Neuronal stem cell (in vitro differentiated cells): ENCODE results near the gene ZNF44.

Source experiments
- DNase-seq: peaks from one replicate; pipeline ENCODE4 v3.0.0-alpha.2; 2013; ENCODE audit warnings: low spot score
- H2AFZ ChIP-seq: one replicate; pipeline ENCODE4 v1.6.1; 2013; ENCODE audit warnings: mild to moderate bottlenecking, low read length, inconsistent platforms
- H2AK5ac ChIP-seq: 2 replicates; pipeline ENCODE4 v1.6.1; 2013; ENCODE audit warnings: low read depth, mild to moderate bottlenecking, inconsistent platforms, low read length, moderate library complexity, mixed read lengths
- H2BK120ac ChIP-seq: 2 replicates; pipeline ENCODE4 v1.6.1; 2013; ENCODE audit warnings: low read depth, mild to moderate bottlenecking, inconsistent platforms, low read length, moderate library complexity, mixed read lengths
- H2BK12ac ChIP-seq: one replicate; pipeline ENCODE4 v1.6.1; 2013; ENCODE audit warnings: low read length, inconsistent platforms
- H2BK15ac ChIP-seq: 2 replicates; pipeline ENCODE4 v1.6.1; 2013; ENCODE audit warnings: mild to moderate bottlenecking, low read length, inconsistent platforms, mixed read lengths
- H2BK5ac ChIP-seq: one replicate; pipeline ENCODE4 v1.6.1; 2013; ENCODE audit warnings: inconsistent platforms, mild to moderate bottlenecking, low read length, moderate library complexity
- H3K14ac ChIP-seq: one replicate; pipeline ENCODE4 v1.6.1; 2013; ENCODE audit warnings: low read length, inconsistent platforms
- H3K18ac ChIP-seq: 2 replicates; pipeline ENCODE4 v1.6.1; 2013; ENCODE audit warnings: low read length, inconsistent platforms
- H3K23ac ChIP-seq: 2 replicates; pipeline ENCODE4 v1.6.1; 2013; ENCODE audit warnings: low read depth, mild to moderate bottlenecking, mixed read lengths, low read length, inconsistent platforms; ENCODE audit not compliant: poor library complexity
- H3K27ac ChIP-seq: replicated peaks from 3 replicates; pipeline ENCODE4 v1.5.1; 2013; ENCODE audit warnings: low read length, inconsistent platforms
- H3K27me3 ChIP-seq, 3 experiments: 2 replicates each; pipeline ENCODE4 v1.6.1; 2013; ENCODE audit warnings: low read length in 3 of 3, mild to moderate bottlenecking in 2 of 3, inconsistent platforms in 1 of 3, low read depth in 1 of 3, mixed read lengths in 1 of 3, moderate library complexity in 1 of 3; ENCODE audit not compliant: control insufficient read depth in 3 of 3, insufficient read depth in 3 of 3
- H3K36me3 ChIP-seq, 2 donors: replicated peaks in 1 of 2; 2 replicates each; pipeline ENCODE4 v1.6.1; 2013; ENCODE audit warnings: low read length in 2 of 2; ENCODE audit not compliant: control insufficient read depth in 2 of 2, insufficient read depth in 2 of 2
- H3K4ac ChIP-seq: 2 replicates; pipeline ENCODE4 v1.6.1; 2013; ENCODE audit warnings: inconsistent platforms, mild to moderate bottlenecking, low read length, moderate library complexity
- H3K4me1 ChIP-seq, 2 donors: 1 replicate in 1 of 2; 2 replicates in 1 of 2; pipeline ENCODE4 v1.6.1; 2013; ENCODE audit warnings: low read length in 2 of 2, low read depth in 1 of 2; ENCODE audit not compliant: control insufficient read depth in 2 of 2, insufficient read depth in 1 of 2
- H3K4me2 ChIP-seq: one replicate; pipeline ENCODE4 v1.6.1; 2013; ENCODE audit warnings: mild to moderate bottlenecking, low read length, inconsistent platforms; ENCODE audit not compliant: insufficient read depth, poor library complexity, severe bottlenecking
- H3K4me3 ChIP-seq, 2 donors: 2 replicates each; pipeline ENCODE4 v1.5.1; 2013; ENCODE audit warnings: low read length in 2 of 2, mild to moderate bottlenecking in 2 of 2, inconsistent platforms in 1 of 2, moderate library complexity in 1 of 2
- H3K79me1 ChIP-seq: one replicate; pipeline ENCODE4 v1.6.1; 2013; ENCODE audit warnings: low read depth, mild to moderate bottlenecking, inconsistent platforms, low read length, moderate library complexity
- H3K9ac ChIP-seq: one replicate; pipeline ENCODE4 v1.6.1; 2013; ENCODE audit warnings: mild to moderate bottlenecking, low read depth, low read length, inconsistent platforms; ENCODE audit not compliant: poor library complexity
- H3K9me3 ChIP-seq, 2 donors: replicated peaks in 1 of 2; 2 replicates each; pipeline versions ENCODE3 to v1.6.1; 2013; ENCODE audit warnings: low read length in 2 of 2, mild to moderate bottlenecking in 2 of 2, inconsistent platforms in 1 of 2, low read depth in 1 of 2, mixed read lengths in 1 of 2, moderate library complexity in 1 of 2; ENCODE audit not compliant: control insufficient read depth in 2 of 2, insufficient read depth in 1 of 2
- H4K8ac ChIP-seq: one replicate; pipeline ENCODE4 v1.6.1; 2013; ENCODE audit warnings: low read depth, mild to moderate bottlenecking, inconsistent platforms, low read length, moderate library complexity
- H4K91ac ChIP-seq: one replicate; pipeline ENCODE4 v1.6.1; 2013; ENCODE audit warnings: low read length, low read depth, mild to moderate bottlenecking, inconsistent platforms; ENCODE audit not compliant: poor library complexity
- WGBS, 2 donors: extraction: QIAGEN DNeasy Blood & Tissue Kit; methylation state at CpG; one replicate each; pipeline ENCODE4 v1.1.7; 2013; ENCODE audit warnings: missing lambda C conversion rate in 2 of 2, mixed read lengths in 1 of 2; ENCODE audit not compliant: insufficient read length in 2 of 2, insufficient replicate concordance in 1 of 2; ENCODE audit errors: extremely low coverage in 2 of 2; 5-methylcytosine and 5-hydroxymethylcytosine counted together

ZNF44 gene

GRCh38 chr19:12261554-12261953 is 33.1 kb downstream of the ZNF44 start:
- H3K27me3 ChIP-seq: no peaks in the 10 kb centered on the region
- no CpG with 5 or more reads among the region's 1 CpG for WGBS, 2 donors
- H3K23ac ChIP-seq: no peak overlapping the region
- H3K27ac ChIP-seq: no peak overlapping the region
- no peaks in the 10 kb centered on the region for H3K4me1 ChIP-seq
- no peak overlapping the region for H2BK120ac ChIP-seq
- H3K4me2 ChIP-seq: no peak overlapping the region
- H2AFZ ChIP-seq: no peak overlapping the region
- H2BK12ac ChIP-seq: no peak overlapping the region
- no peaks in the 10 kb centered on the region for H3K79me1 ChIP-seq
- no peak overlapping the region for H2BK5ac ChIP-seq
- peaks cover 20 to 22% of the 10 kb centered on the region in 2 donors for H3K9me3 ChIP-seq
- DNase-seq: no peak
- H3K36me3 ChIP-seq: no peaks in the 10 kb centered on the region
- no peak overlapping the region for H3K4me3 ChIP-seq
- no peak overlapping the region for H3K14ac ChIP-seq
- H4K91ac ChIP-seq: no peak overlapping the region
- no peak overlapping the region for H3K4ac ChIP-seq
- no peak overlapping the region for H2BK15ac ChIP-seq
- H3K9ac ChIP-seq: no peak overlapping the region
- no peak overlapping the region for H4K8ac ChIP-seq
- H2AK5ac ChIP-seq: no peak overlapping the region
- no peak overlapping the region for H3K18ac ChIP-seq

GRCh38 chr19:12260861-12261260 is 33.8 kb downstream of the ZNF44 start:
- H3K4ac ChIP-seq: no peak overlapping the region
- H3K23ac ChIP-seq: no peak overlapping the region
- no peak for DNase-seq
- no peak overlapping the region for H2BK15ac ChIP-seq
- H4K91ac ChIP-seq: no peak overlapping the region
- no peak overlapping the region for H4K8ac ChIP-seq
- H3K14ac ChIP-seq: no peak overlapping the region
- no peak overlapping the region for H2BK12ac ChIP-seq
- H3K79me1 ChIP-seq: no peaks in the 10 kb centered on the region
- H3K4me1 ChIP-seq: no peaks in the 10 kb centered on the region
- H2BK120ac ChIP-seq: no peak overlapping the region
- H2AK5ac ChIP-seq: no peak overlapping the region
- H2AFZ ChIP-seq: no peak overlapping the region
- WGBS, 2 donors: no CpG with 5 or more reads among the region's 3 CpGs
- no peak overlapping the region for H3K18ac ChIP-seq
- H3K9ac ChIP-seq: no peak overlapping the region
- H3K4me3 ChIP-seq: no peak overlapping the region
- no peak overlapping the region for H2BK5ac ChIP-seq
- H3K4me2 ChIP-seq: no peak overlapping the region
- H3K9me3 ChIP-seq: peaks cover 16 to 18% of the 10 kb centered on the region in 2 donors
- no peak overlapping the region for H3K27ac ChIP-seq
- no peaks in the 10 kb centered on the region for H3K36me3 ChIP-seq
- H3K27me3 ChIP-seq: no peaks in the 10 kb centered on the region

GRCh38 chr19:12260236-12260635 is 34.4 kb downstream of the ZNF44 start:
- Histone ChIP-seq H3K9ac (no peak overlapping the region), H3K4me1 (no peaks in the 10 kb centered on the region), H3K23ac (peak overlapping the region; percentile 14), H3K18ac (no peak overlapping the region), H3K27me3 (no peaks in the 10 kb centered on the region), H4K8ac (no peak overlapping the region), H3K4me2 (no peak overlapping the region), H4K91ac (no peak overlapping the region), H3K4ac (no peak overlapping the region), H2BK5ac (no peak overlapping the region), H3K79me1 (no peaks in the 10 kb centered on the region), H2AFZ (no peak overlapping the region), H2BK120ac (no peak overlapping the region), H3K27ac (no peak overlapping the region), H2BK15ac (no peak overlapping the region), H2BK12ac (no peak overlapping the region), H2AK5ac (no peak overlapping the region), H3K36me3 (no peaks in the 10 kb centered on the region), H3K14ac (no peak overlapping the region), H3K4me3 (no peak overlapping the region), H3K9me3 (peaks cover 15 to 19% of the 10 kb centered on the region in 2 donors)
- no CpG with 5 or more reads among the region's 23 CpGs for WGBS, 2 donors
- DNase-seq: no peak

GRCh38 chr19:12255372-12255771 is 39.3 kb downstream of the ZNF44 start:
- H3K23ac ChIP-seq: no peak overlapping the region
- no peak overlapping the region for H2BK15ac ChIP-seq
- H2BK120ac ChIP-seq: no peak overlapping the region
- no peak overlapping the region for H3K9ac ChIP-seq
- no peak overlapping the region for H2AFZ ChIP-seq
- no peak overlapping the region for H3K4ac ChIP-seq
- H2BK5ac ChIP-seq: no peak overlapping the region
- H3K4me3 ChIP-seq: no peak overlapping the region
- H2AK5ac ChIP-seq: no peak overlapping the region
- no peak for DNase-seq
- H2BK12ac ChIP-seq: no peak overlapping the region
- no peaks in the 10 kb centered on the region for H3K36me3 ChIP-seq
- H3K14ac ChIP-seq: no peak overlapping the region
- no peaks in the 10 kb centered on the region for H3K4me1 ChIP-seq
- no peak overlapping the region for H3K4me2 ChIP-seq
- WGBS, 2 donors: no CpG with 5 or more reads among the region's 3 CpGs
- H3K27ac ChIP-seq: no peak overlapping the region
- H3K18ac ChIP-seq: no peak overlapping the region
- H3K9me3 ChIP-seq: peaks cover 11 to 18% of the 10 kb centered on the region in 2 donors
- no peak overlapping the region for H4K91ac ChIP-seq
- no peaks in the 10 kb centered on the region for H3K27me3 ChIP-seq
- no peak overlapping the region for H4K8ac ChIP-seq
- no peaks in the 10 kb centered on the region for H3K79me1 ChIP-seq
